ENCODE measurements around the gene ADAM17.
"Not testable (repeated sequence)": the region's sequence is repeated elsewhere in the genome, so short reads cannot be mapped to it uniquely, and the experiment has no call there.

The ADAM17 gene

DNA sequence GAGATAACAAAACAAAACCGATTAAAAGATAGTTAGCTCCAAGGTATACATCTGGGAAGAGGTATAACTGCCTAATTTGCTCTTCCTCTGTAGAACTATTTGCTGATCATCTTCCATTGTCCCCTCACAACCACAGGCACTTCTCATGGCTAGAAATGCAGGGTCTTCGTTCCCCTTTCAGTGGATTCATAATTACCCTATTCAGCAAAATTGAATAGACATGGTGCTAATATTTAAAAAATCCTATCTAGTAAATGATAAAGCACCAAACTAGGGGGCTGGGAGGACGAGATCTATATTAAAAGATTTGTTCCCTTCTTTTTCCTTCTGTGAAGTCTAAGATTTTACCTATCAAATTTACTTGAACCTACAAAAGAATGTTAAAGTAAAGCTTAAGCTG lies 30.8 kb upstream of the ADAM17 start:
- Histone ChIP-seq H2BK120ac (ENCODE audit: low read depth, low read length) (no peak overlapping the region), H4K8ac (ENCODE audit: low read depth, low read length) (no peak overlapping the region), H3K36me3 (ENCODE audit: control insufficient read depth, insufficient read depth, low read length) (peaks cover 7% of the 10 kb centered on the region), H3K79me1 (ENCODE audit: low read length) (peaks cover 2% of the 10 kb centered on the region), H3K56ac (ENCODE audit: low read length) (no peak overlapping the region), H2AK5ac (ENCODE audit: low read length) (no peak overlapping the region), H3K27ac (ENCODE audit: low read depth, low read length) (no peak overlapping the region), H3K79me2 (ENCODE audit: control insufficient read depth, insufficient read depth, low read length) (no peaks in the 10 kb centered on the region), H4K5ac (ENCODE audit: low read length) (no peak overlapping the region), H3K4me2 (ENCODE audit: low read length) (no peak overlapping the region), H3K4me1 (ENCODE audit: control insufficient read depth, low read depth, low read length) (no peaks in the 10 kb centered on the region), H3K18ac (ENCODE audit: low read length) (no peak overlapping the region), H3K4me3 (ENCODE audit: low read length) (no peak overlapping the region), H3K9ac (ENCODE audit: low read length) (no peak overlapping the region), H2BK5ac (ENCODE audit: low read length) (no peak overlapping the region), H3K4ac (ENCODE audit: low read depth, low read length) (no peak overlapping the region), H3K27me3 (ENCODE audit: insufficient read depth, low read length, poor library complexity) (no peaks in the 10 kb centered on the region), H2BK15ac (replicated peaks; ENCODE audit: low read depth) (no peak overlapping the region), H3K23ac (ENCODE audit: low read length) (no peak overlapping the region)
- no CpG with 5 or more reads among the region's 3 CpGs for WGBS (ENCODE audit: extremely low coverage, insufficient coverage, low lambda C conversion rate)
- no peak for DNase-seq

DNA sequence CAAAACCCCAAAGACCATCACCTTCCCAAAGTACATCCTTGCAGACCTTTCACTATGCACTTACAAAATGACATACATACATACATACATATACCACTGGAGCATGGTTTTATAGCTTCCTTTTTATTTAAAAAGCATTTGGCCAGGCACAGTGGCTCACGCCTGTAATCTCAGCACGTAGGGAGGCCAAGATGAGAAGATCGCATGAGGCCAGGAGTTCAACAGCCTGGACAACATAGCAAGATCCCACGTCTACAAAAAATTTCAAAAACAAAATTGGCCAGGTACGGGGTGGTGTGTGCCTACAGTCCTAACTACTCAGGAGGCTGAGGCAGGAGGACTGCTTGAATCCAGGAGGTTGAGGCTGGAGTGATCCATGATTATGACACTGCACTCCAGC lies 29.9 kb upstream of the ADAM17 start:
- DNase-seq, result no peak
- Histone ChIP-seq H3K23ac (ENCODE audit: low read length) (no peak overlapping the region), H3K36me3 (ENCODE audit: control insufficient read depth, insufficient read depth, low read length) (peaks cover 7% of the 10 kb centered on the region), H3K56ac (ENCODE audit: low read length) (no peak overlapping the region), H3K9ac (ENCODE audit: low read length) (no peak overlapping the region), H3K4ac (ENCODE audit: low read depth, low read length) (no peak overlapping the region), H3K18ac (ENCODE audit: low read length) (no peak overlapping the region), H2BK15ac (replicated peaks; ENCODE audit: low read depth) (no peak overlapping the region), H3K4me3 (ENCODE audit: low read length) (no peak overlapping the region), H4K8ac (ENCODE audit: low read depth, low read length) (no peak overlapping the region), H2BK5ac (ENCODE audit: low read length) (no peak overlapping the region), H3K79me2 (ENCODE audit: control insufficient read depth, insufficient read depth, low read length) (no peaks in the 10 kb centered on the region), H3K27me3 (ENCODE audit: insufficient read depth, low read length, poor library complexity) (no peaks in the 10 kb centered on the region), H3K4me2 (ENCODE audit: low read length) (no peak overlapping the region), H3K4me1 (ENCODE audit: control insufficient read depth, low read depth, low read length) (no peaks in the 10 kb centered on the region), H2BK120ac (ENCODE audit: low read depth, low read length) (no peak overlapping the region), H3K79me1 (ENCODE audit: low read length) (peaks cover 2% of the 10 kb centered on the region), H4K5ac (ENCODE audit: low read length) (no peak overlapping the region), H2AK5ac (ENCODE audit: low read length) (no peak overlapping the region), H3K27ac (ENCODE audit: low read depth, low read length) (no peak overlapping the region)
- WGBS (ENCODE audit: extremely low coverage, insufficient coverage, low lambda C conversion rate), result no CpG with 5 or more reads among the region's 5 CpGs

DNA sequence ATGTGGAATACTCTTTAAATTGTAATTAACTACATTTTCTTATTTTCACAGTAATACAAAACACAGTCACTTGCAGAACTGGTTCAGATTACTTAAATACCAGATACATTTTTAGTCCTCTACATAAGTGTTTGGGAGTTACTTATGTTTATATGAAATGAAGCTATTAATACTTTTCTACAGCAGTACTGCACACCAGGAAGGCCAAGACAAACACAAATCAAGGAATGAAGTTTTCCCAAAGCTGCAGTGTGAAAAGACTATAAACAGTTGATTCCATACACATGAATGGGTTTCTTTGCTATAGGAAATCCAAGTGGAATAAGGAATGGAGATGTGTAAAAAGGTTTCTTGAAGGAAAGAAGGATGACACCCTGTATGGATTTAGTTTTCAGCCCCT lies 29.3 kb upstream of the ADAM17 start:
- H3K27me3 ChIP-seq (ENCODE audit: insufficient read depth, low read length, poor library complexity); H3K56ac ChIP-seq (ENCODE audit: low read length); H3K27ac ChIP-seq (ENCODE audit: low read depth, low read length); H3K36me3 ChIP-seq (ENCODE audit: control insufficient read depth, insufficient read depth, low read length); H3K79me2 ChIP-seq (ENCODE audit: control insufficient read depth, insufficient read depth, low read length); H3K4ac ChIP-seq (ENCODE audit: low read depth, low read length); H3K9ac ChIP-seq (ENCODE audit: low read length); H3K4me3 ChIP-seq (ENCODE audit: low read length); H2BK15ac ChIP-seq (replicated peaks; ENCODE audit: low read depth); H2BK120ac ChIP-seq (ENCODE audit: low read depth, low read length); H3K4me2 ChIP-seq (ENCODE audit: low read length); DNase-seq; H3K79me1 ChIP-seq (ENCODE audit: low read length); H3K23ac ChIP-seq (ENCODE audit: low read length); H4K8ac ChIP-seq (ENCODE audit: low read depth, low read length); H4K5ac ChIP-seq (ENCODE audit: low read length); H2BK5ac ChIP-seq (ENCODE audit: low read length); H2AK5ac ChIP-seq (ENCODE audit: low read length); H3K18ac ChIP-seq (ENCODE audit: low read length); H3K4me1 ChIP-seq (ENCODE audit: control insufficient read depth, low read depth, low read length): not testable (repeated sequence)

DNA sequence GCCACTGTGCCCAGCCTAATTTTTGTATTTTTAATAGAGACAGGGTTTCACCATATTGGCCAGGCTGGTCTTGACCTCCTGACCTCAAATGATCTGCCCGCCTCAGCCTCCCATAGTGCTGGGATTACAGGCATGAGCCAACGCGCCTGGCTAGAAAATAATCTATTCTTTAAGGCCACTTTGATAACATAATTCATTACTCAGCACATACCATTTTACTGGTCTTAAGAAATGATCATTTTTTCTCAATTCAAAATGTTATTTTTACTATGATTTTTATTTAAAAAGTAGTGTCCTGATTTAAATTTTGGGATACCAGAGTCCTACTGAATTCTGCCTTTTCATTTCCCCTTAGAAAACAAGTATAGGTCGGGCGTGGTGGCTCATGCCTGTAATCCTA lies 27.0 kb upstream of the ADAM17 start:
- H2BK5ac ChIP-seq (ENCODE audit: low read length), result no peak overlapping the region
- no peaks in the 10 kb centered on the region for H3K79me2 ChIP-seq (ENCODE audit: control insufficient read depth, insufficient read depth, low read length)
- H3K56ac ChIP-seq (ENCODE audit: low read length), result no peak overlapping the region
- H3K27me3 ChIP-seq (ENCODE audit: insufficient read depth, low read length, poor library complexity), result no peaks in the 10 kb centered on the region
- H3K4me1 ChIP-seq (ENCODE audit: control insufficient read depth, low read depth, low read length), result no peaks in the 10 kb centered on the region
- H3K4me3 ChIP-seq (ENCODE audit: low read length), result no peak overlapping the region
- no peak overlapping the region for H4K8ac ChIP-seq (ENCODE audit: low read depth, low read length)
- DNase-seq, result no peak
- H3K36me3 ChIP-seq (ENCODE audit: control insufficient read depth, insufficient read depth, low read length), result peaks cover 7% of the 10 kb centered on the region
- no peak overlapping the region for H3K4ac ChIP-seq (ENCODE audit: low read depth, low read length)
- H2BK15ac ChIP-seq (replicated peaks; ENCODE audit: low read depth), result no peak overlapping the region
- H3K79me1 ChIP-seq (ENCODE audit: low read length), result peaks cover 2% of the 10 kb centered on the region
- H3K4me2 ChIP-seq (ENCODE audit: low read length), result no peak overlapping the region
- no peak overlapping the region for H3K23ac ChIP-seq (ENCODE audit: low read length)
- no peak overlapping the region for H3K27ac ChIP-seq (ENCODE audit: low read depth, low read length)
- no peak overlapping the region for H2AK5ac ChIP-seq (ENCODE audit: low read length)
- no peak overlapping the region for H4K5ac ChIP-seq (ENCODE audit: low read length)
- H2BK120ac ChIP-seq (ENCODE audit: low read depth, low read length), result no peak overlapping the region
- H3K18ac ChIP-seq (ENCODE audit: low read length), result no peak overlapping the region
- WGBS (ENCODE audit: extremely low coverage, insufficient coverage, low lambda C conversion rate), result no CpG with 5 or more reads among the region's 5 CpGs
- no peak overlapping the region for H3K9ac ChIP-seq (ENCODE audit: low read length)

DNA sequence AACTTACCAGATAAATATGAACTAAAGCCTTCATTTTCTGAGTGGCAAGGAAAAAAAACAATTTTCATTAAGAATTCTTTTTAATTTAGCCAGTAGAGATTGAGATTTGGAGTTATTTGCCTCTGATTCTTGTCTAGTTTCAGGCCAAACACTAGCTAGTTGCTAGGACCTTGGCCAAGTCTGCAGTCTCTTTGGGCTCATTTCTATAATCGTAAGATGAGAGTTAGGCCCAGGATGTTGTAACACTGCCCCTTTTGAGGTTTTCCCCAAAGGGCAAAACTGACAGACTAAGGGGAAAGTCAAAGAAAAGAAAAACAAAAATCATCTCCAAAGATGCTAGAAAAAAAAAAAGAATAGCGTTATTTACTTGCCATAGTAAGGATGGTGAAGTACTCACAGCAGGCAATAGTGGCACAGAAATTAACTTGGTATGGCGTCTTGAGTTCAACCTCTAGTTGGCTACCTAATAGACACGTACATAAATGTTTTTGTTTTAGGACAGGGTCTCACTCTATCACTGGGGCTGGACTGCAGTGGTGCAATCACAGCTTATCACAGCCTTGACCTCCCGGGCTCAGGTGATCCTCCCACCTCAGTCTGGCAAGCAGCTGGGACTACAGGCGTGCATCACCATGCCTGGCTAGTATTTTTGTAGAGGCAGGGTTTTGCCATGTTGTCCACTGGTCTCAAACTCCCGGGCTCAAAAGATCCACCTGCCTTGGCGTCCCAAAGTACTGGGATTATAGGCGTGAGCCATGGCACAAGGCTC lies 23.0 kb upstream of the ADAM17 start:
- H3K79me1 ChIP-seq (ENCODE audit: low read length), result no peaks in the 10 kb centered on the region
- H3K4me1 ChIP-seq (ENCODE audit: control insufficient read depth, low read depth, low read length), result peaks cover 2% of the 10 kb centered on the region
- no peak overlapping the region for H3K4me3 ChIP-seq (ENCODE audit: low read length)
- no CpG with 5 or more reads among the region's 9 CpGs for WGBS (ENCODE audit: extremely low coverage, insufficient coverage, low lambda C conversion rate)
- no peak overlapping the region for H4K5ac ChIP-seq (ENCODE audit: low read length)
- H3K4me2 ChIP-seq (ENCODE audit: low read length), result no peak overlapping the region
- H3K27me3 ChIP-seq (ENCODE audit: insufficient read depth, low read length, poor library complexity), result no peaks in the 10 kb centered on the region
- peaks cover 2% of the 10 kb centered on the region for H3K36me3 ChIP-seq (ENCODE audit: control insufficient read depth, insufficient read depth, low read length)
- no peak overlapping the region for H3K56ac ChIP-seq (ENCODE audit: low read length)
- H3K23ac ChIP-seq (ENCODE audit: low read length), result no peak overlapping the region
- H2BK120ac ChIP-seq (ENCODE audit: low read depth, low read length), result no peak overlapping the region
- H2BK15ac ChIP-seq (replicated peaks; ENCODE audit: low read depth), result no peak overlapping the region
- H3K9ac ChIP-seq (ENCODE audit: low read length), result no peak overlapping the region
- H3K4ac ChIP-seq (ENCODE audit: low read depth, low read length), result no peak overlapping the region
- DNase-seq, result no peak
- no peak overlapping the region for H2BK5ac ChIP-seq (ENCODE audit: low read length)
- no peaks in the 10 kb centered on the region for H3K79me2 ChIP-seq (ENCODE audit: control insufficient read depth, insufficient read depth, low read length)
- H4K8ac ChIP-seq (ENCODE audit: low read depth, low read length), result no peak overlapping the region
- no peak overlapping the region for H3K27ac ChIP-seq (ENCODE audit: low read depth, low read length)
- H3K18ac ChIP-seq (ENCODE audit: low read length), result no peak overlapping the region
- H2AK5ac ChIP-seq (ENCODE audit: low read length), result no peak overlapping the region

DNA sequence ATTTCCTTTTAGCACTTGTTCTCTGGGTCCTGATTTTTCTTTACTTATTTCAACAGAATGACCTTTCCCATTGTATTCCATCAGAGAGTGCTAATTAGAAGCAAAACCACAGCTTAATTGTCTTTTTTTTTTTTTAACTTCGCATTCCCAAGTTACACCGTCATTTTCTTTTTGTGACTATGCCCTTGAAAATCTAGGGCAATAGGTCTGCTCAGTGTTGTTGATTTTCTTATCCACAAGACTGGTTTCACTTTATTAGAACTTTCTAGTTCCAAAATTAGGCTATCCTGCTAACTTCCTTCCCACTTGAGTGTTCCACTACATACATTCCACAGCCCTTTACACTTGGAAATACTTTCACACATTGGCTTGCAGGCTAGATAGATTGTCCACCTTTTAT lies 18.7 kb upstream of the ADAM17 start:
- WGBS (ENCODE audit: extremely low coverage, insufficient coverage, low lambda C conversion rate), result no CpG with 5 or more reads among the region's 2 CpGs
- Histone ChIP-seq H3K18ac (ENCODE audit: low read length) (no peak overlapping the region), H3K36me3 (ENCODE audit: control insufficient read depth, insufficient read depth, low read length) (no peaks in the 10 kb centered on the region), H3K4ac (ENCODE audit: low read depth, low read length) (no peak overlapping the region), H2BK5ac (ENCODE audit: low read length) (no peak overlapping the region), H3K4me3 (ENCODE audit: low read length) (no peak overlapping the region), H3K4me2 (ENCODE audit: low read length) (no peak overlapping the region), H3K56ac (ENCODE audit: low read length) (no peak overlapping the region), H3K23ac (ENCODE audit: low read length) (no peak overlapping the region), H2BK15ac (replicated peaks; ENCODE audit: low read depth) (no peak overlapping the region), H3K79me1 (ENCODE audit: low read length) (no peaks in the 10 kb centered on the region), H4K5ac (ENCODE audit: low read length) (no peak overlapping the region), H3K79me2 (ENCODE audit: control insufficient read depth, insufficient read depth, low read length) (no peaks in the 10 kb centered on the region), H3K9ac (ENCODE audit: low read length) (no peak overlapping the region), H2BK120ac (ENCODE audit: low read depth, low read length) (no peak overlapping the region), H4K8ac (ENCODE audit: low read depth, low read length) (no peak overlapping the region), H2AK5ac (ENCODE audit: low read length) (no peak overlapping the region), H3K4me1 (ENCODE audit: control insufficient read depth, low read depth, low read length) (peaks cover 2% of the 10 kb centered on the region), H3K27ac (ENCODE audit: low read depth, low read length) (peak overlapping the region; percentile 73), H3K27me3 (ENCODE audit: insufficient read depth, low read length, poor library complexity) (no peaks in the 10 kb centered on the region)
- DNase-seq, result peak; percentile 88

All from mesendoderm (in vitro differentiated cells).